Gastroesophageal sphincter (tissue), 3 donors: ENCODE data around the gene NCOA3.

ENCODE experiments used
- CTCF ChIP-seq, 4 experiments: fragments of 200-600 bp in 2 of 4; fragments of 450-650 bp in 2 of 4; sonication (generic) in 1 of 4; IDR thresholded peaks; one replicate each; pipeline ENCODE4 v1.5.1; 2017 to 2019; ENCODE audit warnings: antibody characterized with exemption in 4 of 4, mild to moderate bottlenecking in 2 of 4, moderate library complexity in 2 of 4
- POLR2A ChIP-seq, 2 donors: fragments of 450-650 bp; IDR thresholded peaks; one replicate each; pipeline ENCODE4 v1.6.1; 2017; ENCODE audit warnings: antibody characterized with exemption in 2 of 2, mild to moderate bottlenecking in 2 of 2, moderate library complexity in 1 of 2
- POLR2AphosphoS5 ChIP-seq: sonication (generic); formaldehyde crosslinking; IDR thresholded peaks from one replicate; pipeline ENCODE4 v1.6.1; 2017; ENCODE audit warnings: antibody characterized with exemption

- peak in 3 of 4 experiments; percentile 75 to 90 (median 81) for TF ChIP-seq CTCF (IDR thresholded peaks at IDR 0.05)
- TF ChIP-seq POLR2AphosphoS5, result no peak
- no peak for TF ChIP-seq POLR2A (IDR thresholded peaks at IDR 0.05)
Measured at GRCh38 chr20:47677635-47678453, 176.2 kb downstream of the NCOA3 start.
